ENCODE measurements around the gene ARHGAP42.
"Not testable (repeated sequence)": the region's sequence is repeated elsewhere in the genome, so short reads cannot be mapped to it uniquely, and the experiment has no call there.

The ARHGAP42 gene

DNA sequence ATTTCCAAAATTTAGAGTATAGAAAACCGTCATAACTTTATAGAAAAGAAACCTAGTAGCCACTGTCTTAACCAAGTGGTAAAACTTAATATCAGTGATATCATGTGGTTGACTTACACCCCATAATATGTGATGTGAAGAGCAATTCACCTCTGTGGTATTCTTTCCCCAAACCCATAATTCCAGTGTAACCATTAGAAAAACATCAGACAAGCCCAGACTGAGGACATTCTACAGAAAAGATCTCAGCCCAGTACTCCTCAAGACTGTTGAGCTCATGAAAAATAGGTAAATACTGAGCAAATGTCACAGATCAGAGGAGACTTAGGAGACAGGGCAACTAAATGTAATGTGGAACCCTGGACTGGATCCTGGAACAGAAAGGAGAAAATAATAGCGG lies 307.9 kb downstream of the ARHGAP42 start:
- Mint-ChIP-seq H3K27ac (no peak overlapping the region), H3K9me3 (no peaks in the 10 kb centered on the region), H3K36me3 (ENCODE audit: low read depth) (no peaks in the 10 kb centered on the region), H3K4me1 (ENCODE audit: low read depth) (no peaks in the 10 kb centered on the region), H3K4me3 (no peak overlapping the region), H3K27me3 (no peaks in the 10 kb centered on the region)
- intact Hi-C loops (cut with micrococcal nuclease), result no loop called here

DNA sequence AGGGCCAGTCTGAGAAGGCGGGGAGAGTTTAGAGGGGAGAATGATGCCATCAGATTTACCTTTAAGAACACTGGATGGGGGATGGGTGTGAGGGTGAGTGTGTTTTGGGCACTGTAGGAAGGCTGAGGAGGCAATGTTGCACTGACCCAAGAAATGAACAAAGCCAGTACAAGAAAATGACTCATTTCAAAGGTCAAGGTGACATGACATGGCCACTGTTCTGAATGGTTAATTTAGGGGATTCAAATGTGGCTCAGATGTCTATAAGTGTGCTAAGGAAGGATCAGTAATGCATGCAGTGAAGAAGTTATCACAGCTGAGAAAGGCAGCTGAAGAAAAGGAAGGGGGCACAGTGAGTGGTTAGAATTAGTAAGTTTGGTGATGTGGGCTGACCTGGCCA lies 312.7 kb downstream of the ARHGAP42 start:
- H3K36me3 Mint-ChIP-seq (ENCODE audit: low read depth), result no peaks in the 10 kb centered on the region
- H3K9me3 Mint-ChIP-seq, result no peaks in the 10 kb centered on the region
- H3K27me3 Mint-ChIP-seq, result no peaks in the 10 kb centered on the region
- intact Hi-C loops (cut with micrococcal nuclease), result no loop called here
- no peak overlapping the region for H3K4me3 Mint-ChIP-seq
- no peaks in the 10 kb centered on the region for H3K4me1 Mint-ChIP-seq (ENCODE audit: low read depth)
- H3K27ac Mint-ChIP-seq, result no peak overlapping the region

DNA sequence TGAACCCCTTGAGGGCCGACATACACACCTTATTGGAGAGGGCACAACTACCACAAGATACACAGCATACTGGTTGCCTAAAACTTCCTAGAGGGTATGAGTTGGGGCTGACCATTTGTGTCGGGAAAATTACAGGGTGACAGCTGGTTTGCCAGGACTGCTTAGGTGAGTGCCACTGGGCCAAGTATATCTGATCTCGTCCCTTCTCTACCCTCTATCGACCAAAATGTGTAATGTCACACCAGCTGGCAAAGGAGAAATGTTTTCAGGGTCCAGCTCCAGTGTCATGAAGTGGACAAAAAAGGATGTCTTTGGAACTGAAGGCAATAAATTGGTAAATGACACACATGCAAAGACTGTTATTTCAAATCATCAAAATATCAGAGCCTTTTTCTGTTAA lies 316.4 kb downstream of the ARHGAP42 start:
- H3K4me3 Mint-ChIP-seq, result no peak overlapping the region
- no peaks in the 10 kb centered on the region for H3K9me3 Mint-ChIP-seq
- no peaks in the 10 kb centered on the region for H3K27me3 Mint-ChIP-seq
- H3K4me1 Mint-ChIP-seq (ENCODE audit: low read depth), result no peaks in the 10 kb centered on the region
- intact Hi-C loops (cut with micrococcal nuclease), result no loop called here
- H3K36me3 Mint-ChIP-seq (ENCODE audit: low read depth), result no peaks in the 10 kb centered on the region
- H3K27ac Mint-ChIP-seq, result no peak overlapping the region

DNA sequence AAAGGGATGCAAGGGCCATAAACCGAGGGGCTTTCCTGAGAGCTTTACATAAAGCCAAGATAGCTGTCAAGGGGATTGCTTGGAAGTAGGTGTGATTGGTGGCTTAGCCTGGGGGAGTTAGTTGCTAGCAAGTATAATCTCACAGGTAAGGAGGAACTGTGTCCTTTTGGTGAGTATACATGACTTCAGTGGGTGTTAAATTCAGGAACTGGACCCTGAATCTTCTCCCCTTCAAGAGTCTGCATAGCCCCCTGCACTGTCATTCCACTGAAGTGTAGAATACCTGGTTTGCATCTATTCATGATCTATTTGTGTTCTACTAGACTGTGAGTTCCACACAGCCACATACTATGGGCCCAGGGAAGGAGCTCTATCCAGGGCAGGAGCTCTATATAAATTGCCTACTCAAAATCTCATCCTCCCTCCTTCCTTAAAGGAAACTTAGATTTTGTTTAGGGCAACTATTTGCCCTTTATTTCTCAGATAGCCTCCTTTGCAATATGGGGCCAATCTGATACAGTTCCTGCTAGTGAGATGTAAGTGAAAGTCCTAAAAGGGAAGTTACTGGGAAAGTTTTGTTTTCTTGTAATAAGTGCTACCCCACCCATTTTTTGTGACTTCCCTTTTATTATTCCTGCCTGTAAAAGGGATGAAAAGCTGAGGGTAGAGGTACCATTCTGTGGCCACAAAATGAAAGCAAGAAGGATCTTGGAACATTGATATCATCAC lies 322.0 kb downstream of the ARHGAP42 start:
- Mint-ChIP-seq H3K4me3 (no peak overlapping the region), H3K36me3 (ENCODE audit: low read depth) (no peaks in the 10 kb centered on the region), H3K27me3 (no peaks in the 10 kb centered on the region), H3K9me3 (no peaks in the 10 kb centered on the region), H3K27ac (no peak overlapping the region), H3K4me1 (ENCODE audit: low read depth) (peaks cover 11% of the 10 kb centered on the region)
- intact Hi-C loops (cut with micrococcal nuclease), result no loop called here

DNA sequence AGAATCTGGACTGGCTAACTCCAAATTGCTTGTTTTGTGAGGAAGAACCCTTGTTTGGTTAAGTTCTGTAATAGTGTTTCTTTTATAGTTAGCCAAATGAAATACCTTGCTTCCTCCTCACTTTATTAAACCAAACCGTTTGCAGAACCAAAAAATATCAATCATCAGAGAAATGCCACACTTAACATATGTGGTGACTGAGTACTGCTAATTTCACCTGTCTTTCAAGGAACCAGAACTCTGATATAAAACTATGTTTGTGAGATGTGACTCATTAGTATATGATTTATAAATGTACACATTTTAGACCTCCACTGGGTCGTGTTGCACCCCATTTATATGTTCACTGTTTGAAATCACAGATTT lies 322.6 kb downstream of the ARHGAP42 start:
- Mint-ChIP-seq H3K9me3 (no peaks in the 10 kb centered on the region), H3K27me3 (no peaks in the 10 kb centered on the region), H3K36me3 (ENCODE audit: low read depth) (no peaks in the 10 kb centered on the region), H3K27ac (no peak overlapping the region), H3K4me1 (ENCODE audit: low read depth) (peaks cover 11% of the 10 kb centered on the region), H3K4me3 (no peak overlapping the region)
- intact Hi-C loops (cut with micrococcal nuclease), result no loop called here

DNA sequence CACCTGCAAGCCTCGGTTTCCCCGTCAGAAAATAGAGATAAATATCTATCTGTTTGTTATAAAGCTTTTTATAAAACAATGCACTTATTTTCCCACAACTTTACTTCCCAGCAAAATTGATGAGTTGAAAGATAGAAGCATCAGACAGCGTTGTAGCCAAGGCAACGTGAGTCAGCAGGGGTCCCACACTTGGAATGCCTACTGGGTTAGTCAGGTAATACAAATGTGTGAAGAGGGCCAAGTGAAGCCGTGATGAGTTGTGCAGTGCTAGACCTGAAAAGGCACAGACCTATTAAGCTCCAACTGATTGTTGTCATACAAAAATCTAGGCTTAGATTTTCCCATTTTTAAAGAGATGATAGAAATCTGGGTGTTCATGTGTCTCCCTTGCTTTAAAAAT lies 323.8 kb downstream of the ARHGAP42 start:
- Mint-ChIP-seq H3K4me1 (ENCODE audit: low read depth) (peaks cover 11% of the 10 kb centered on the region), H3K27me3 (no peaks in the 10 kb centered on the region), H3K36me3 (ENCODE audit: low read depth) (no peaks in the 10 kb centered on the region), H3K4me3 (no peak overlapping the region), H3K27ac (no peak overlapping the region), H3K9me3 (no peaks in the 10 kb centered on the region)
- intact Hi-C loops (cut with micrococcal nuclease), result no loop called here

DNA sequence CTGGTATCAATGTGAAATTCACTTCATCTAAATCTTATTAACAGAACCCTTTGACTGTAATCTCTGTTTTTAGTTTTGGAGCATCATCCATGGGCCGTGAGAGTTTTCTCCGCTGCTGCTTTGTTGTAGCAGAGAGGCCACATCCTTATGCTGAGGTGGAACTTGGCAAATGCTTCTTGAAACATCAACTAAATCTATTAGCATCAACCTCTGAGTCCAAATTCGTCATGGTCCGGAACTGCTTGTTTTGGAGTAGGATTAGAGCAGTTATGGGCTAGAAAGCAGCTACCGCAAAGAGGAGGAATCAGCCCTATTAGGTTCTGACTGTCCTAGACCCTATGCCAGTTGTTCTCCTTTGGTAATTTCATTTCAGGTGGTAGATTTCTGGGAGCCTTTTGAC lies 324.8 kb downstream of the ARHGAP42 start:
- H3K9me3 Mint-ChIP-seq, result no peaks in the 10 kb centered on the region
- no peaks in the 10 kb centered on the region for H3K27me3 Mint-ChIP-seq
- intact Hi-C loops (cut with micrococcal nuclease), result no loop called here
- H3K27ac Mint-ChIP-seq, result no peak overlapping the region
- peaks cover 11% of the 10 kb centered on the region for H3K4me1 Mint-ChIP-seq (ENCODE audit: low read depth)
- H3K36me3 Mint-ChIP-seq (ENCODE audit: low read depth), result no peaks in the 10 kb centered on the region
- H3K4me3 Mint-ChIP-seq, result no peak overlapping the region

DNA sequence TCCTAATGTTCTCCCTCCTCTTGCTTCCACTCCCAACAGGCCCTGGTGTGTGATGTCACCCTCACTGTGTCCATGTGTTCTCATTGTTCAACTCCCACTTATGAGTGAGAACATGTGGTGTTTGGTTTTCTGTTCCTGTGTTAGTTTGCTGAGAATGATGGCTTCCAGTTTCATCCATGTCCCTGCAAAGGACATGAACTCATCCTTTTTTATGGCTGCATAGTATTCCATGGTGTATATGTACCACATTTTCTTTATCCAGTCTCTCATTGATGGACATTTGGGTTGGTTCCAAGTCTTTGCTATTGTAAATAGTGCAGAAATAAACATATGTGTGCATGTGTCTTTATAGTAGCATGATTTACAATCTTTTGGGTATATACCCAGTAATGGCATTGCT lies 326.6 kb downstream of the ARHGAP42 start:
- H3K36me3 Mint-ChIP-seq (ENCODE audit: low read depth); intact Hi-C loops (cut with micrococcal nuclease); H3K4me3 Mint-ChIP-seq; H3K27ac Mint-ChIP-seq; H3K9me3 Mint-ChIP-seq; H3K27me3 Mint-ChIP-seq: not testable (repeated sequence)
- H3K4me1 Mint-ChIP-seq (ENCODE audit: low read depth), result peaks cover 11% of the 10 kb centered on the region

DNA sequence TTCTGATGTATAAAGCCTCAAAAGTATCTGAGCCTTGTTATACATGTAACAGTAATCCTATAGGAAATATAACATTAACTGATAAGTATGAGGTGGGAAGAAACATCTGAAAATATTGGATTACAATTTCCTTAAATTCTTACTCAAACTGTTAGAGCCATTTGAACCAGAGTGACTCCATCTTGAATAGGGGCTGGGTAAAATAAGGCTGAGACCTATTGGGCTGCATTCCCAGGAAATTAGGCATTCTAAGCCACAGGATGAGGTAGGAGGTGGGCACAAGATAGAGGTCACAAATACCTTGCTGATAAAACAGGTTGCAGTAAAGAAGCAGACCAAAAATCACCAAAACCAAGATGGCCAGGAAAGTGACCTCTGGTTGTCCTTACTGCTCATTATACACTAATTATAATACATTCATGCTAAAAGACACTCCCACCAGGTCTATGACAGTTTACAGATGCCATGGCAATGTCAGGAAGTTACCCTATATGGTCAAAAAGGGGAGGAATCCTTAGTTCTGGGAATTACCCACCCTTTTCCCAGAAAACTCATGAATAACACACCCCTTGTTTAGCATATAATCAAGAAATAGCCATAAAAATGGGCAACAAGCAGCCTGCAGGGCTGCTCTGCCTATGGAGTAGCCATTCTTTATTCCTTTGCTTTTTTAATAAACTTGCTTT lies 327.7 kb downstream of the ARHGAP42 start:
- H3K27me3 Mint-ChIP-seq, result no peaks in the 10 kb centered on the region
- H3K36me3 Mint-ChIP-seq (ENCODE audit: low read depth), result no peaks in the 10 kb centered on the region
- peaks cover 2% of the 10 kb centered on the region for H3K4me1 Mint-ChIP-seq (ENCODE audit: low read depth)
- H3K4me3 Mint-ChIP-seq, result no peak overlapping the region
- intact Hi-C loops (cut with micrococcal nuclease), result no loop called here
- H3K9me3 Mint-ChIP-seq, result no peaks in the 10 kb centered on the region
- H3K27ac Mint-ChIP-seq, result no peak overlapping the region

DNA sequence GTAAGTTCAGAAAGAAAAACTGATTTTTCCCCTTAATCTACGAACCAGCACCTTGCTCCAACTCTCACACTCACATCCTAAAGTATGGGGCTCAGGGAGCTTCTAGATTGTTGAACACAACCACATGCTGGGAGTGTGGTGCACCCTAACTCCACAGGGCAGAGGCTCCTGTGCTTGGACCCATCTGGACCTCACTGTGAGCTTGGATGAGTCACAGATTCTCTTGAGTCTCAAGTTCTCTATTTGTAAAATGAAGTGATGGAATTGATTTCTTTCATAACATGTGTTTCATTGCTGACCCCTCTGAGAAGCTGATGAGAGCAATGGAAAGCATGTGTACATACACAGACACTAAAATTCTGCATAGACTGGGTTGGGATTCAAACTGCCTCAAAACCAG lies 332.8 kb downstream of the ARHGAP42 start:
- no peaks in the 10 kb centered on the region for H3K36me3 Mint-ChIP-seq (ENCODE audit: low read depth)
- no peaks in the 10 kb centered on the region for H3K9me3 Mint-ChIP-seq
- no peaks in the 10 kb centered on the region for H3K27me3 Mint-ChIP-seq
- intact Hi-C loops (cut with micrococcal nuclease), result no loop called here
- H3K4me3 Mint-ChIP-seq, result no peak overlapping the region
- no peak overlapping the region for H3K27ac Mint-ChIP-seq
- no peaks in the 10 kb centered on the region for H3K4me1 Mint-ChIP-seq (ENCODE audit: low read depth)

DNA sequence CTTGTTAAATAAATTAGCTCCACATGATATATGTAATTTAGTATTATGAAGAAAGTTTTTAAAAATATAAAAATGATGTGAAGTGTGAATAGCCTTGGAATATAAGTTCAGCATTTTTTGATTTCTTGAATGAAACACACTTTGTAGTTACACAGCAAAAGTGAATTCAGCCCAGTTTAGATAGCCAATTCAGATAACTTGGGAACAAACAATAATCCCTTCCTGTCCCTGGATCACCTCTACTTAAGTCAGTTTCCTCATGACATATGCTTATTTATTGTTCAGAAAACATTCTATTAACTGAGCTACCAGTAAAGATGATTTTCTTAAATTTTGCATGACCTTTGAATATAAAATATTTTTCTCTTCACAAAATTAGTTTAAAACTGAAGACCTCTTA lies 335.2 kb downstream of the ARHGAP42 start:
- H3K4me1 Mint-ChIP-seq (ENCODE audit: low read depth), result no peaks in the 10 kb centered on the region
- H3K36me3 Mint-ChIP-seq (ENCODE audit: low read depth), result no peaks in the 10 kb centered on the region
- no peaks in the 10 kb centered on the region for H3K9me3 Mint-ChIP-seq
- no peak overlapping the region for H3K4me3 Mint-ChIP-seq
- no peaks in the 10 kb centered on the region for H3K27me3 Mint-ChIP-seq
- intact Hi-C loops (cut with micrococcal nuclease), result no loop called here
- no peak overlapping the region for H3K27ac Mint-ChIP-seq

DNA sequence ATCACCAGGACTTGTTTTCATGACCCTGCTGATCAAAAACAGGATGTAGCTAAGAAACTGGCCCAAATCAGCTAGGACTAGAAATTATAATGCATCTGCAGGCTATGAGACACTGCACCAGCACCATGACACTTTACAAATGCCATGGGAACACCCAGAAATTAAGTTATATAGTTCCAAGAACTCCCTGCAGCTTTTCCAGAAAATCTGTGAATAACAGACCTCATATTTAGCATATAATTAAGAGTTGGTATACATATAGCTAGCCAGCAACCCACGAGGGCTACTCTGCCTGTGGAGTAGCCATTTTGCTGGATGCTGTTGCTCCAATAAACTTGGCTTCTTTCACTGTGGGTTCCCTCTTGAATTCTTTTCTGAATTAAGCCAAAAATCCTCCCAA lies 341.6 kb downstream of the ARHGAP42 start:
- no peak overlapping the region for H3K4me3 Mint-ChIP-seq

DNA sequence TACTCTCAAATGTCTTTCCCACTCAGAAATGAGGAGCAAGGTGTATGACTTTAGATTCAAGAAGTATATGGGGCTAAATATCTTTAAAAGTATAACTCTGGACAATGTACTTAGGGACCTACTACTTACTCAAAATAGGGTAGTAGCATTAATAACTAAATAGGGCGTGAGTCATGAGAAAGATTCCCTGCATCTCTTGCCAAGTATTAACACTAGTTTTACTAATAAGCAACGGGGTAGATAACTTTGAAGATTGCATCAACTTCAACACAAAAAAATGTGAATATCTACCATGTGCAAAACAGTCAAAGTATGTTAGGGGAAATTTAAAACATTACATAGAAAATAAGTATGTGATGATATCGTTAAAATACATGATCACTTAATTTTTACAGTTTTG lies 342.9 kb downstream of the ARHGAP42 start:
- intact Hi-C loops (cut with micrococcal nuclease), result no loop called here

More for the DNA sequence above, 341.6 kb downstream of the ARHGAP42 start:
- Mint-ChIP-seq H3K27me3 (no peaks in the 10 kb centered on the region), H3K4me1 (ENCODE audit: low read depth) (peaks cover 13% of the 10 kb centered on the region), H3K36me3 (ENCODE audit: low read depth) (no peaks in the 10 kb centered on the region), H3K27ac (no peak overlapping the region), H3K9me3 (peaks cover 9% of the 10 kb centered on the region)
- intact Hi-C loops (cut with micrococcal nuclease), result no loop called here

DNA sequence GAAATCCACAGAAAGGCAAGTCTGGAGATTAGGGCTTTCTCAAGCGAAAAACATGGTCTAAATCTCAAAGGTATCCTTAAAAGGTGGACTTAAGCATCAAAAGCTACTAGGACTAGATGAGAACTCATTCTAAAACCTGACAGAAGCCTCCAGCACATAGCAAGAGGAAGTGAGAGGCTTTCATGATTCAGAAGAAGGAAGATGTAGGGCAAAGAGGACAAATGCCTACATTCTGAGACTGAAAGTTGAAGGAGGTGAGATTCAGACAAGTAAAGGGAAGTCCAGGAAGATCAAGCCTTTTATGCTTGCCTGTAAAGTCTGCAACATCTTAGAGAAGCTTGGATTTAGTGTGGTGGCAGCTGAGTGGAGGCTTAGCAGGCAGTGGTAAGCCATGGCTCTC lies 343.6 kb downstream of the ARHGAP42 start:
- H3K9me3 Mint-ChIP-seq, result peaks cover 9% of the 10 kb centered on the region
- peaks cover 13% of the 10 kb centered on the region for H3K4me1 Mint-ChIP-seq (ENCODE audit: low read depth)
- no peaks in the 10 kb centered on the region for H3K36me3 Mint-ChIP-seq (ENCODE audit: low read depth)
- intact Hi-C loops (cut with micrococcal nuclease), result no loop called here
- H3K4me3 Mint-ChIP-seq, result no peak overlapping the region
- H3K27ac Mint-ChIP-seq, result no peak overlapping the region
- H3K27me3 Mint-ChIP-seq, result no peaks in the 10 kb centered on the region

More for the DNA sequence above, 342.9 kb downstream of the ARHGAP42 start:
- H3K9me3 Mint-ChIP-seq, result peaks cover 9% of the 10 kb centered on the region
- H3K36me3 Mint-ChIP-seq (ENCODE audit: low read depth), result no peaks in the 10 kb centered on the region
- H3K4me3 Mint-ChIP-seq, result no peak overlapping the region
- peaks cover 13% of the 10 kb centered on the region for H3K4me1 Mint-ChIP-seq (ENCODE audit: low read depth)
- H3K27me3 Mint-ChIP-seq, result no peaks in the 10 kb centered on the region
- H3K27ac Mint-ChIP-seq, result no peak overlapping the region

DNA sequence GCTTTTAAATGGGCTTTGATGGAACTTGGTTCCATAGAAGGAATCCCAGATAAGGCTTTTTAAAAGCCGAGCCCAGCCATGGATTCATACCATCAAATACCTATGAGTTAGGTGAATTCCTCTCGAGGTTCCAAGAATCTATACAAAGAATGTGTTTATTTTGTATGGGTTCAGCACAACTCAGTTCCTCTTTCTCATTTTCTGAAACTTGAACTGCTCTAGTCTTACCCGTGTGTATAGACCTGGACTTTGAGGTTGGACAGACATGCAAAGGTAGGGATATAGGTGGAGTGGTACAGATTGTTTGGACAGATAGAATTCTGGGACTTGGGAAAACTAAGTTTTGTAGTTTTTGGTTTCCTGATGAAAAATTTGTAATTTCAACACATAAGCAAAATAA lies 344.6 kb downstream of the ARHGAP42 start:
- H3K4me3 Mint-ChIP-seq, result no peak overlapping the region
- H3K4me1 Mint-ChIP-seq (ENCODE audit: low read depth), result peaks cover 13% of the 10 kb centered on the region
- H3K27ac Mint-ChIP-seq, result no peak overlapping the region
- H3K36me3 Mint-ChIP-seq (ENCODE audit: low read depth), result no peaks in the 10 kb centered on the region
- H3K27me3 Mint-ChIP-seq, result no peaks in the 10 kb centered on the region
- H3K9me3 Mint-ChIP-seq, result peaks cover 9% of the 10 kb centered on the region
- intact Hi-C loops (cut with micrococcal nuclease), result no loop called here

Measured in dendritic cell treated with granulocyte-macrophage colony-stimulating factor and Interleukin-4, amounts not matched to agents 40 ng/mL and 50 ng/mL, for 4 days (primary cell).